HG02588 (cell line): ENCODE results near the gene NMNAT1.
"Not testable (repeated sequence)": the region's sequence is repeated elsewhere in the genome, so short reads cannot be mapped to it uniquely, and the experiment has no call there.

ENCODE experiments used
- ATAC-seq: cut with Tn5 transposase; IDR thresholded peaks from one replicate; pipeline ENCODE4 v1.9.1; 2021; ENCODE audit warnings: mild to moderate bottlenecking, moderate library complexity; ENCODE audit not compliant: unreplicated experiment

Gene NMNAT1

GRCh38 chr1:9942939-9943788 is at the start of gene NMNAT1, which contains the start of gene LZIC:
Gene NMNAT1, plus strand, starts transcription at chr1:9943475. Its CDS starts 28,599 bp downstream, at chr1:9972074.
Gene LZIC, minus strand, starts transcription at chr1:9943391. Its CDS starts 6,772 bp downstream, at chr1:9936619.
- ATAC-seq = peak; percentile 93

DNA sequence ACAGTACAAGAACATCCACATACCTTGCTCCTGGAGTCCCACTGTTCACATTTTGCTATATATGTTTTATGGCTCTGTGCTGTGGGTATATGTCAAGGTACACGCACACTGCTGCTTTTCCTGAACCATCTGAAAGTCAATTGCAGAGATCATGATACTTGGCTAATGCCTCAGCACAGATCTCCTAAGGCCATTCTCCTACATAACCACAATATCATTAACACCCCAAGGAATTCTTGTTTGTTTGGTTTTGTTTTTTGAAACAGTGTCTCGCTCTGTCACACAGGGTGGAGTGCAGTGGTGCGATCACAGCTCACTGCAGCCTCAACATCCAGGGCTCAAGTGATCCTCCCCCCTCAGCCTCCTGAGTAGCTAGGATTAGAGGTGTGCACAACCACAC is 49.2 kb upstream of the NMNAT1 start:
- no peak for ATAC-seq

GRCh38 chr1:9900142-9901043 is 42.9 kb upstream of the NMNAT1 start:
- ATAC-seq = no peak

DNA sequence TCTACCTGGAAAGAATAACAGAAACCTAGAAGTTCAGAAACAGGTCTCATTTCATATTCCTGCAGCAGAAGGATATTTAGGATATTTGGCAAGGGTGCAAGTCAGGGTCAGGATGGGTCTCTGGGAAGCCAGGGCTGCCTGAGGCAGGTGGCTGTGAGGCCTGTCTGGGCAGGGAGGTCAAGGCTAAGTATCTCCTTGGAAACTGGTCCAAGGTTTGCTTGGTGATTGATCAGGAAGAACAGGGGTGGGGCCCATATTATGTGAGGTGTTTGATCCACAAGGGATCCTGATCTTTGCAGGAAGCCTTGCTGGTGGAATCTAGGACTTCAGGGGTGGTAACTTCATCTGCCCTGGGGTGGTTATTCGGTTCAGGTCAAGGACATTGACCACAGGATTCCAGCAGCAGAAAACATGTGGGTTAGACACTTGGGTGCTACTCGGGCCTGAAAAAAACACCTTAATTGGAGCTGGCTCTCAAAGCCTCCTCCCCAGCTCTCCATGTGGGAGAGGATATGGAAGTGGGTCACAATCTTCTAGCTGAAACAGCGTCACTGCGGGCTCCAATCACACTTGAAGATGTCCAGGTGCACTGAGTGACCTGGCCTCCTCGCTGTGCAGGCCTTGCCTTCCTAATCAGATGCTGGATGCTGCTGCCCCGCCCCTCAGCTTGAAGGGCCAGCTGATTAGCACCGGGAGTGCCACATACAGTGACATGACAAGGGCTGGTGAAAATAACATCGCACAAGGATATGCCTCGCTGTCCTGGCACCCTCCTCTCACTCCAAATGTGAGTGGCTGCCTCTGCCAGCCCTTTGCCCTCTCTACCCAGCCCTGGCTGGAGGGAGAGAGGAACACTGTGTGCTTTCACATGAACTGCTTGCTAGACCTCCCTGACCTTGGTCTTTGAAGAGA is 41.9 kb upstream of the NMNAT1 start:
- ATAC-seq = no peak

- ATAC-seq = no peak
Observed at GRCh38 chr1:9902060-9902452, 41.2 kb upstream of the NMNAT1 start.

DNA sequence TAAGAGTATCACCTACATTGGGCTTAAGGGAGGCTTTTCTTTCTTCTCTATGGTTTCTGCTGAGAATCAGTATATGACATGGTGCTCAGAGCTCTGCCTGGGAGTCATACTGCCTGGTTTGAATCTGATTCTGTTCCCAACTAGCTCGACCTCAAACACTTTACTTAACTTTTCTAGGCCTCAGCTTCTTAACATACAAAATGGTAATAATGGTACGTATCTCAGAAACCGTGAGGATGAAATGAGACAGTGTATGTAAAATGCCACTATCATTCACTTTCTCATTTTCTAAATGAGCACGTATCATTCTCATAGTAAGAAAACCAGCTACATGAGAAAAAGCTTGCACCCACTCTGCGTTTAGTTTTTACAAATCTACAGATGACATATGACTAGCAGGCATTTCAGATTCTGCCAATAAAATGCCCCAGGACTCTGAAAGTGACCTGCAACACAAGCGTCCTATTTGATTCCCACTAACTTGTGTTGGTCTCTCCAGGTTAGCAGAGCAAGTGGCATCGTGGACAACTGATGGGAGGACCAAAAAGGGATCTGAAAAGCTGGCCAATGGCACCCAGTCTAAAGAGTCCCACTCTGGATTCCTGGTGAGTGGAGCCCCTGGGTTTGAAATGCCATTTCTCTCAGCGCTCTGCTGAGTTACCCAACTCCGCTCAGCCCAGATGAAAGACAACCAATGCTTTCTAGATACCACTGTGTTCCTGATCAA is 39.3 kb upstream of the NMNAT1 start:
- ATAC-seq = no peak

DNA sequence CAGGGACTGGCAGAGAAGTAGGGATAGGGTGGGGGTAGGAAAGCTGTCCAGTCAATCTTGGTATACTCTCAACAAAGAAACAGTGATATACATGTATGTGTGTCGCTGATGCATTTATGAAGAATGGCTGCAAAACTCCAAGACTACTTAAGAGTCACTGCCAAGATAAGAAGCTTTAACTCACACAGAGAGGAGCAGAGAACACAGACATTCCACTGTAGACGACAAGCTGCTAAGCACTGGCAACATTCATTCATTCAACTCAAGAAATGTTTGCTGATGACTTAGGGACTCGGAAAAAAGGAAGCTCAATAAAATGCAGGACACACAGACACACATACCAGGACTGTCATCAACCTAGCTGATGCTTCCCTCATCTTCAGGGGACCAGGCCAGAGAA is 38.7 kb upstream of the NMNAT1 start:
- ATAC-seq = no peak

DNA sequence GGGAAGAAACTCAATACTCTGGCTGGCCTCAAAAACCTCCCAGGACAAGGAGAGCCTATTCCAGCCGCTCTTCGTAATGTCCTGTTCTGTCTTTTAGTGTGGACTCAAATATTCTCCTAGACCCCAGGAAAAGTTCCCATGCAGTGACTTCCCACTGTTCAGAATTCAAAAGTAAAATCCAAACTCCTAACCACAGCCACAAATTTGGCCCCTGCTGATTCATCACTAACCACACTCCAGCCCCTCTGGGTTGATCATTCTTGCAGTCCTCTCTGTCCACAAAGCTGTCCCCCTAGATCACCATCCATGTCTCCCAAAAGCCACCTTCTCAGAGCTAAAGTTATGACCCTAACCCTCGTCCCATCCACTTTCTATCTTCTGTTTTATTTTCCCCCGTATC is 38.3 kb upstream of the NMNAT1 start:
- ATAC-seq = no peak

- no peak for ATAC-seq
Observed at GRCh38 chr1:9906466-9906865, 36.8 kb upstream of the NMNAT1 start.

GRCh38 chr1:9907441-9907840 is 35.8 kb upstream of the NMNAT1 start:
- no peak for ATAC-seq

DNA sequence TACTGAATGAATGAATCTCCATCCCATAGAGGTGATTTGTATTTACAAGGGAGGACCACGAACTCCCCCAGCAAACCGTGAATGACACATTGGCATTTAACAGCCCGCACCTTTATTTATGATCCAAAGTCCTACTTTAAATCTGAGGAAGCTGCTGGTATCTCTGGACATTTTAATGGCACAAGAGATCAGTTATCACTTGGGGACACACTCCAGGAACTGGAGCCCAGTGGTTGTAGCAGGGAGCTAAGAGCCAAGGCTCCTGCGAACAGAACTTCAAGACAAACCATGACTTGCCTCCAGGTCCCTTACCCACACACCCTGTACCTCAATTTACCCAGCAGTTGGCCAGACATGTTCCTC is 34.4 kb upstream of the NMNAT1 start:
- ATAC-seq = no peak

DNA sequence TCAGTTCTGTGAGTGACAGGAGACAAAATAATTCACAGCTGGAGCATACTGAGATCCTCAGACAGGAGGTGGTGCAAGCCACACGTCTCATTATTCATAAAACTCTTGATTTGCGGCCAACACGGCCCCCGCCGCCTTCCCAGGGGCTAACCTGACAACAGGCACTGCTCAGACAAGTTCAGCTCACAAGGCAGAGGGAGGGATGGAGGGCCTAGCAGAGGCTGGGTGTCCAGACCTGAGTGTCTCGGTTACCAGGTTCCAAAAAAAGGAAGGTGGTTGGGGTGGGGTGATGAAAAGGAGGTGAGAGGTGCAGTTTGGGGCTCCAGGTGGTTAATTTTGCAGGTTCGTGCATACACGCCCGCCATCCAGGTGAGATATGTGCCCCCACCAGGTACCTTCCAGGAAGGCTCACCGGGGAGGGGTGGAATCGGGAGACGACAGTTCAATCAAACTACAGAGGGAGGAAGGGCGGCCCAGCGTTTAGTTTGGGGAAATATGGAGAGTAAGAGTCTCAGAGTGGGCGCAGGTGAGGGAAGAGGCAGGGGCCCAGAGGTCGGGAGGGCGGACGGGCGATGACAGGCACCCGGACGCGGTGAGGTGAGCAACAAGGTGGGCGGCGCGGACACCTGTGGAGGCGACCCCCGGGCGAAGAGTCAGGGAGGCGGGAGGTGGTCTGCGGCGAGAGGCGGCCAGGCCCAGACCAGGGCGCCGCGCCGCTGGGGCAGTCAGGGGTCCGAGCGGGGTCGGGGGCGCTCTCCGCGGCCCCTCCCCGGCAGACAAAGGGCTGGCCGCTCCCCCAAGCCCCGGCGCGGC is 33.8 kb upstream of the NMNAT1 start:
- peak; percentile 1 for ATAC-seq

DNA sequence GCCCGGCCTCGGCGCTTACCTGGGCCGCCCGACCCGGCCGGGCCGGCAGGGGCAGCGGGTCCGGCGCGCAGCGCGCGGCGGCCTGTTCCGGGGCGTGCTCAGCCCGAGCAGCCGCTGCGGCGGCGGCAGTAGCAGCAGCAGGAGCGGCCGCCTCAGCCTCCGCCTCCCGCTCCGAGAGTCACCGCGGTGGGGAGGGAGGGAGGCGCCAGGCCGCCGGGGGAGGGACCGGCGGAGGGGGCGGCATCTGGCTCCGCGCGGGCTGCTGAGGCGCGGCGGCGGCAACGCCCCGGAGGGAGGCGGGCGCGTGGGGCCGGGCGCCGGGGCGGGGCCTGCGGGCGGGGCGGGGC is 33.2 kb upstream of the NMNAT1 start, which contains the start of gene CTNNBIP1:
Gene CTNNBIP1, minus strand, starts transcription at position 194 of the 347 bp plus-strand sequence. CDS start 38,205 bp downstream, outside the sequence.
- ATAC-seq = peak; percentile 82

GRCh38 chr1:9910423-9911178 is 32.7 kb upstream of the NMNAT1 start:
- peak; percentile 91 for ATAC-seq

DNA sequence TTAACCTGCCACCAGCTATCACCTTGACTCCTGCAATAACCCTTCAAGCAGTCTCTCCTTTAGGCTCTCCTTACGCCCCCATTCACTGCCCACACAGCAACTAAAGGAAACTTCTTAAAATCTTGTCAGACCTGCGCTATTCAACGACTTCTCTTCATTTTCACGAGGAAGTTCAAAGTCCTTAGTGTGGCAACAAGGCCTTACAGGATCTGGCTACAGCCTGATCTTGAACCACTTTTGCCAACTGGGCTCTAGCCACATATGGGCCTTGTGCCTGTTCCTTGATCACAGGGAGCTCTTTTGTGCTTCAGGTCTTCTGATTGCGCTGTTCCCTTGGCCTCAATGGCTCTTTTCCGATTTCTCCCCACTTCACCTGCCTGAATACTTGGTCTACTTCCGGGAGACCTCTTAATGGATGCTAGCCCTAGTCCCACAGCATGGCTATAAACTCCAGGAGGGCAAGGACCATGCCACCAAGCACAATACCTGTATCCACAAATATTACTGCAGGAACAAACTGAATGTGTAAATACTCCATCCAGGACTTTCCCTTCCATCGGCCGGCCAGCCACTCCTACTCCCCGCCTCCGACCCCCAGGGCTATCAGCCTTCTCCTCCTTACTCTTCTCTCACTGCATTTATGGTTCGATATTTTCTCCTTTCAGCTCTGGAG is 30.9 kb upstream of the NMNAT1 start:
- no peak for ATAC-seq

GRCh38 chr1:9914610-9914937 is 28.7 kb upstream of the NMNAT1 start:
- ATAC-seq = no peak

DNA sequence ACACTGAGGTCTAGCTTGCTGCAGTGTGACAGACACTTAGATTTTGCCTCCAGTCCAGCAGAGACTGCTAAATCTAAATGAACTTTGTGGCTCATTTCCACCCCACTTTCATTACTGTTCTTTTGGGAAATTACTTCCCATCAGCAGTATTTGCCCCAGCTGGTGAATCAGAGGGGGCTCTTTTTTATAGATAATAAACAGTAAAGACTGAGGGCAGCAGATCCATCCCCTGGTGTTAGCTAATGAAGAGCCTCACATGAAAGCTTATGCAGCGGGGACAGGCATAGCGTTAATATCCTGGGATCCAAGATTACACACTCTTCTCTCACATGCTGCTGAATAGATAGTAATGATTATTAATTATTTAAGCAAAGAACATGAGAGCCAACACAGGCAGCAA is 26.8 kb upstream of the NMNAT1 start:
- ATAC-seq = no peak

DNA sequence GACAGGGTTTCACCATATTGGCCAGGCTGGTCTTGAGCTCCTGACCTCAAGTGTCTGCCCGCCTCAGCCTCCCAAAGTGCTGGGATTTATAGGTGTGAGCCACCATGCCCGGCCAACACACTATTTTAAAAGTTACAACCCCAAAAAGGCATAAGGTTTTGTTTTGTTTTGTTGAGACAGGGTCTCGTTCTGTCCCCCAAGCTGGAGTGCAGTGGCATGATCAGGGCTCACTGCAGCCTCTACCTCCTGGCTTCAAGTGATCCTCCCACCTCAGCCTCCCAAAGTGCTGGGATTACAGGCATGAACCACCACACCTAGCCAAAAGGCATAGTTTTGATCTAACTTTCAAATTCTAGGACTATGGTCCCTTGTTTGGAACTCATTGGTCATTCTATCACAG is 25.8 kb upstream of the NMNAT1 start:
- ATAC-seq = not testable (repeated sequence)
